WTC11 (cell line): ENCODE data around the gene PIGQ. TPM values are rescaled to one million over a fixed set of nuclear protein-coding genes. Genes with fewer than 3 reads are reported as not detected.

Experiments used
- ATAC-seq: fragments of 200-7000 bp; cut with Tn5 transposase; 2 replicates; pipeline ENCODE4 v1.10.0; 2021; ENCODE audit warnings: mild to moderate bottlenecking, moderate library complexity
- CTCF ChIA-PET: fragments of 300-600 bp; sonication (Branson Sonifier 250); formaldehyde crosslinking; loops from one replicate; lab custom pipeline; 2021; ENCODE audit warnings: antibody characterized with exemption; lab: Charles Lee
- POLR2A ChIA-PET: fragments of 350-600 bp; sonication (Branson Sonifier 250); formaldehyde crosslinking; loops from one replicate; lab custom pipeline; 2021; ENCODE audit warnings: antibody characterized with exemption; lab: Charles Lee
- DNase-seq: peaks from one replicate; pipeline ENCODE4 v3.0.0; 2021; ENCODE audit warnings: low spot score
- H3K27ac Mint-ChIP-seq: 2 replicates; pipeline ENCODE4 v1.8.0; 2021; ENCODE audit warnings: mixed read lengths
- H3K27me3 Mint-ChIP-seq: 2 replicates; pipeline ENCODE4 v1.8.0; 2021; ENCODE audit warnings: low read depth, mild to moderate bottlenecking, moderate library complexity, mixed read lengths
- H3K36me3 Mint-ChIP-seq: 2 replicates; pipeline ENCODE4 v1.8.0; 2021; ENCODE audit warnings: mixed read lengths
- H3K4me1 Mint-ChIP-seq: 2 replicates; pipeline ENCODE4 v1.8.0; 2022; ENCODE audit warnings: mixed read lengths
- H3K4me3 Mint-ChIP-seq: 2 replicates; pipeline ENCODE4 v1.8.0; 2021; ENCODE audit warnings: mild to moderate bottlenecking, moderate library complexity, mixed read lengths
- H3K9me3 Mint-ChIP-seq: 2 replicates; pipeline ENCODE4 v1.8.0; 2021; ENCODE audit warnings: mixed read lengths
- ARID4B ChIP-seq: sonication (generic); formaldehyde crosslinking; IDR thresholded peaks from 2 replicates; pipeline ENCODE4 v1.8.0; 2023; ENCODE audit warnings: missing genetic modification reagents, mild to moderate bottlenecking, borderline replicate concordance
- ATF2 ChIP-seq: sonication (generic); formaldehyde crosslinking; IDR thresholded peaks from 2 replicates; pipeline ENCODE4 v1.8.1; 2022; ENCODE audit warnings: low read depth, missing genetic modification reagents, borderline replicate concordance
- CREM ChIP-seq: sonication (generic); formaldehyde crosslinking; IDR thresholded peaks from 2 replicates; pipeline ENCODE4 v1.8.1; 2022; ENCODE audit warnings: mild to moderate bottlenecking, missing genetic modification reagents, moderate library complexity
- CTCF ChIP-seq: fragments of 200-600 bp; IDR thresholded peaks from 2 replicates; pipeline ENCODE4 v1.8.0; 2022; ENCODE audit warnings: antibody characterized with exemption
- ERG ChIP-seq: fragments of 250-450 bp; sonication (Bioruptor Pico); IDR thresholded peaks from 2 replicates; pipeline ENCODE4 v1.8.0; 2021; ENCODE audit warnings: mild to moderate bottlenecking
- FOXP1 ChIP-seq: sonication (generic); formaldehyde crosslinking; IDR thresholded peaks from 2 replicates; pipeline ENCODE4 v1.8.0; 2022; ENCODE audit warnings: missing genetic modification reagents, mild to moderate bottlenecking, moderate library complexity, borderline replicate concordance
- IRF2 ChIP-seq: sonication (generic); formaldehyde crosslinking; IDR thresholded peaks from 2 replicates; pipeline ENCODE4 v1.8.0; 2022; ENCODE audit warnings: low read depth, missing genetic modification reagents, borderline replicate concordance
- MAX ChIP-seq: sonication (generic); formaldehyde crosslinking; IDR thresholded peaks from 2 replicates; pipeline ENCODE4 v1.8.0; 2022; ENCODE audit warnings: mild to moderate bottlenecking, missing genetic modification reagents
- MYBL2 ChIP-seq: sonication (generic); formaldehyde crosslinking; IDR thresholded peaks from 2 replicates; pipeline ENCODE4 v1.8.1; 2023; ENCODE audit warnings: mild to moderate bottlenecking, moderate library complexity, missing genetic modification reagents
- NR3C1 ChIP-seq: sonication (generic); formaldehyde crosslinking; conservative IDR thresholded peaks from 2 replicates; pipeline ENCODE4 v1.8.1; 2023; ENCODE audit warnings: low read depth, mild to moderate bottlenecking, missing genetic modification reagents
- OVOL2 ChIP-seq: fragments of 250-450 bp; sonication (Bioruptor Pico); IDR thresholded peaks from 2 replicates; pipeline ENCODE4 v1.9.0; 2021; ENCODE audit warnings: mild to moderate bottlenecking, borderline replicate concordance
- PRRX2 ChIP-seq: fragments of 250-450 bp; sonication (Bioruptor Pico); IDR thresholded peaks from 2 replicates; pipeline ENCODE4 v1.8.0; 2021; ENCODE audit warnings: mild to moderate bottlenecking
- ZNF121 ChIP-seq: sonication (generic); formaldehyde crosslinking; IDR thresholded peaks from 2 replicates; pipeline ENCODE4 v1.8.0; 2023; ENCODE audit warnings: missing genetic modification reagents
- ZNF396 ChIP-seq: fragments of 250-450 bp; sonication (Bioruptor Pico); IDR thresholded peaks from 2 replicates; pipeline ENCODE4 v1.8.0; 2021; ENCODE audit warnings: mild to moderate bottlenecking, moderate library complexity, borderline replicate concordance
- ZNF416 ChIP-seq: fragments of 250-450 bp; sonication (Bioruptor Pico); IDR thresholded peaks from 2 replicates; pipeline ENCODE4 v1.9.0; 2021; ENCODE audit warnings: mild to moderate bottlenecking, inconsistent platforms
- ZNF423 ChIP-seq: fragments of 250-450 bp; sonication (Bioruptor Pico); IDR thresholded peaks from 2 replicates; pipeline ENCODE4 v2.1.2; 2022; ENCODE audit warnings: mild to moderate bottlenecking, moderate library complexity
- ZNF671 ChIP-seq: fragments of 250-450 bp; sonication (Bioruptor Pico); IDR thresholded peaks from 2 replicates; pipeline ENCODE4 v1.8.0; 2021; ENCODE audit warnings: mild to moderate bottlenecking
- ZSCAN18 ChIP-seq: fragments of 250-450 bp; sonication (Bioruptor Pico); IDR thresholded peaks from 2 replicates; pipeline ENCODE4 v2.1.2; 2022; ENCODE audit warnings: mild to moderate bottlenecking, moderate library complexity
- total RNA-seq: library from RNA; stranded (reverse); gene quantifications from 3 replicates; pipeline ENCODE4 v1.2.3, GENCODE V29; 2021

PIGQ gene
- total RNA-seq, 1 experiment from 2014 or later, result 63.7 TPM

GRCh38 chr16:539901-540530 lies 29.8 kb upstream of the PIGQ start:
- Mint-ChIP-seq H3K36me3 (peaks cover 3% of the 10 kb centered on the region; the same call in 1 of the 2 replicates), H3K9me3 (no peaks in the 10 kb centered on the region)
- POLR2A ChIA-PET, result no interaction called here
- TF ChIP-seq ZNF416 (CRISPR knock-in tag) (no peak), FOXP1 (CRISPR knock-in tag) (no peak), ERG (no peak), ZNF423 (CRISPR knock-in tag) (no peak), ZNF396 (CRISPR knock-in tag) (no peak), MAX (no peak), ZNF121 (CRISPR knock-in tag) (no peak), CREM (CRISPR knock-in tag) (no peak), OVOL2 (CRISPR knock-in tag) (no peak), MYBL2 (no peak), ATF2 (CRISPR knock-in tag) (no peak), NR3C1 (CRISPR knock-in tag) (no peak), CTCF (no peak), PRRX2 (CRISPR knock-in tag) (no peak), IRF2 (CRISPR knock-in tag) (no peak), ARID4B (CRISPR knock-in tag) (no peak), ZNF671 (CRISPR knock-in tag) (no peak), ZSCAN18 (CRISPR knock-in tag) (no peak)
- TF ChIP-seq, all 79 proteins: peak for 0
- H3K4me3 Mint-ChIP-seq, result no peak overlapping the region
- no peak for ATAC-seq
- H3K27me3 Mint-ChIP-seq, result no peaks in the 10 kb centered on the region
- CTCF ChIA-PET, result interaction anchor here (1.5 to 2.4 kb wide), 4 partner anchors 10 to 60 kb away, joined by 3 to 7 read pairs (median 4); no protein-coding TSS in a partner anchor
- H3K4me1 Mint-ChIP-seq, result no peaks in the 10 kb centered on the region
- no peak for DNase-seq
- H3K27ac Mint-ChIP-seq, result no peak overlapping the region
